ELF-1 (cell line): ENCODE data around the gene TRPV2.

Experiments
- DNase-seq: peaks from one replicate; pipeline ENCODE4 v3.0.0-alpha.2; 2016; ENCODE audit warnings: low read depth, low spot score

TRPV2 gene

GRCh38 chr17:16473044-16474011 lies 58.0 kb downstream of the TRPV2 start:
- peak; percentile 63 for DNase-seq

- DNase-seq = peak; percentile 82
These were observed 58.8 kb downstream of the TRPV2 start for GRCh38 chr17:16474012-16474725.

GRCh38 chr17:16475179-16475704 lies 59.9 kb downstream of the TRPV2 start:
- no peak for DNase-seq

- peak; percentile 68 for DNase-seq
These were observed 61.9 kb downstream of the TRPV2 start for GRCh38 chr17:16477255-16477654.

GRCh38 chr17:16477666-16478065 lies 62.3 kb downstream of the TRPV2 start:
- no peak for DNase-seq

- DNase-seq = no peak
These were observed 63.3 kb downstream of the TRPV2 start for GRCh38 chr17:16478649-16479048.

- DNase-seq = no peak
These were observed 63.9 kb downstream of the TRPV2 start for GRCh38 chr17:16479264-16479663.

- DNase-seq = no peak
These were observed 65.6 kb downstream of the TRPV2 start for GRCh38 chr17:16480995-16481394.

GRCh38 chr17:16482253-16482652 lies 66.9 kb downstream of the TRPV2 start:
- no peak for DNase-seq

GRCh38 chr17:16483021-16483645 lies 67.8 kb downstream of the TRPV2 start:
- DNase-seq = no peak

GRCh38 chr17:16484445-16485175 lies 69.2 kb downstream of the TRPV2 start:
- peak; percentile 40 for DNase-seq
